HTR-8/SVneo (cell line): ENCODE data around the gene RPL13.
"Not testable (repeated sequence)": the region's sequence is repeated elsewhere in the genome, so short reads cannot be mapped to it uniquely, and the experiment has no call there.

Source experiments
- DNase-seq: peaks from one replicate; pipeline ENCODE4 v3.0.0; 2011; ENCODE audit warnings: low spot score, mixed read lengths; ENCODE audit not compliant: insufficient read length
- FAIRE-seq: peaks from 2 replicates; lab custom pipeline; 2011; peaks lifted over from hg19 to GRCh38; lab: Jason Lieb, UNC

The RPL13 gene

DNA sequence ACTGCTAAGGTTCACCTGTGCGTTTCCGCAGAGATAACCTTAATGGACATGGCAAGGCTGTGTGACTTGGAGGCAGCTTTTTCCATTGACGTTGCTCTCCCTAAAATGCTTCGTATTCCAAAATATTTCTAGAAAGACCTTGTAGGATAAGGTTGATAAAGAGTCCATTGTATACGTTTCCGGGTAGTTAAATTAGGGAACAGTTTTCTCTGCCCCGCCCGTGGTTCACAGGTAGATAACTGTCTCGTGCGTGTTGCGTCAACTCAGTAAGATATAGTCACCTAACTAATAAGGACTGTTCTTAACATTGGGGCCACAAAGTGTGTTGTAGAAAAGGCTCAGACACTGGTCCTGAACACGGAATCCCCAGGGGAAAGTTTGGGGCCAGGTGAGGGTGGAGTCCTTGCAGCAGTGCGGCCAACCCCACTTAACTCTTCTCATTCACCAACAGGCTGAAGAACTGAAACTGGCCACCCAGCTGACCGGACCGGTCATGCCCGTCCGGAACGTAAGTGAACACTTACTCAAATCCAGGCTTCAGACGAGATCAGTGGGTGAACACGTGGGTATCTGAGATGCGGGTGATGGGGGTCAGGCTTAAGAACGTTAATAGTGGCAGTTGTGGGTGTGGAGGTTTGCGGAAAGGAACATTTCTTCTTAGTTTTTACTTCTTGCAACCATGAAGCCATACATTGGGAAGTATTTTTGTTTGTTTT is 1.6 kb downstream of the RPL13 start:
- DNase-seq (no peak), FAIRE-seq (no peak)

DNA sequence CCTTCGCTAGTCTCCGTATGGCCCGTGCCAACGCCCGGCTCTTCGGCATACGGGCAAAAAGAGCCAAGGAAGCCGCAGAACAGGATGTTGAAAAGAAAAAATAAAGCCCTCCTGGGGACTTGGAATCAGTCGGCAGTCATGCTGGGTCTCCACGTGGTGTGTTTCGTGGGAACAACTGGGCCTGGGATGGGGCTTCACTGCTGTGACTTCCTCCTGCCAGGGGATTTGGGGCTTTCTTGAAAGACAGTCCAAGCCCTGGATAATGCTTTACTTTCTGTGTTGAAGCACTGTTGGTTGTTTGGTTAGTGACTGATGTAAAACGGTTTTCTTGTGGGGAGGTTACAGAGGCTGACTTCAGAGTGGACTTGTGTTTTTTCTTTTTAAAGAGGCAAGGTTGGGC is 2.5 kb downstream of the RPL13 start:
- no peak for FAIRE-seq
- no peak for DNase-seq

DNA sequence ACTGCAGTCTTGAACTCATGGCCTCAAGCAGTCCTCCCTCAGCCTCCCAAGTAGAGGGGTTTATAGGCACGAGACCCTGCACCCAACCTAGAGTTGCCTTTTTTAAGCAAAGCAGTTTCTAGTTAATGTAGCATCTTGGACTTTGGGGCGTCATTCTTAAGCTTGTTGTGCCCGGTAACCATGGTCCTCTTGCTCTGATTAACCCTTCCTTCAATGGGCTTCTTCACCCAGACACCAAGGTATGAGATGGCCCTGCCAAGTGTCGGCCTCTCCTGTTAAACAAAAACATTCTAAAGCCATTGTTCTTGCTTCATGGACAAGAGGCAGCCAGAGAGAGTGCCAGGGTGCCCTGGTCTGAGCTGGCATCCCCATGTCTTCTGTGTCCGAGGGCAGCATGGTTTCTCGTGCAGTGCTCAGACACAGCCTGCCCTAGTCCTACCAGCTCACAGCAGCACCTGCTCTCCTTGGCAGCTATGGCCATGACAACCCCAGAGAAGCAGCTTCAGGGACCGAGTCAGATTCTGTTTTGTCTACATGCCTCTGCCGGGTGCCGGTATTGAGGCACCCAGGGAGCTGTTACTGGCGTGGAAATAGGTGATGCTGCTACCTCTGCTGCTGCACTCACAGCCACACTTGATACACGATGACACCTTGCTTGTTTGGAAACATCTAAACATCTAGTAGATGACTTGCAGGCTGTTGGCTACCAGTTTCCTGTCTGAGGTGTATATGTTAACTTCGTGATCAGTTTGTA is 3.3 kb downstream of the RPL13 start:
- DNase-seq (no peak), FAIRE-seq (no peak)

DNA sequence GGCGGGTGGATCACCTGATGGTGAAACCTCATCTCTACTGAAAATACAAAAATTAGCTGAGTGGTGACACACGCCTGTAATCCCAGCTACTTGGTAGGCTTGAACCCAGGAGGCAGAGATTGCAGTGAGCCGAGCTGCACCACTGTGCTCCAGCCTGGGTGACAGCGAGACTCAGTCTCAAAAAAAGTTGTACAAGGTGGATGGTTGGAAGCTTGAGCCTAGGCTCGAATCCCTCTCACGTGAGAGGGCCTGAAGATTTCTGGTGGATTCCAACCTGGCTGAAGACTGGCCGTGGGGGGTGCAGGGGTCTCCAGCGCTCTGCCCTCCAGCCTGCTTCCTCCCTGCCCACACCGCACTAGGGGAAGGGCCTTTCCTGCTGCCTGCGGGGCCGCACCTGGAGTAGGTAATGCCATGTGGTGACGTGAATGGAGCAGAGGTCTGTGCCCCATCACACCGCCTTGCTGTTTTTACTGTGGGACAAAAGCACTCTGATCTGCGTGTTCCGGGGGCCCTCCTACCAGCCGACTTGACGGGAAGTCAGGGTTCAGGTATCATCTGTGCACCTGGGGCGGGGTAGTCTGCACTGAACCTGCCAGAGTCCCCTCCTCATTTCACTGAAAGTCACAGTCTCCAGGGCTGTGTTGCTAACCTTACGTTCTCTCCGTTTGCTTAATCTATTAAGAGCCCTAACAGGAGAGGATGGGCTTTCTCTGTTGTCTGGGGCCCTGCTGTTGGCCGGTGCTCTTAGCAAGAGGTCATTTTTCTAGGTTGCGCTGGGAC is 4.2 kb downstream of the RPL13 start:
- FAIRE-seq, result no peak
- DNase-seq, result no peak

DNA sequence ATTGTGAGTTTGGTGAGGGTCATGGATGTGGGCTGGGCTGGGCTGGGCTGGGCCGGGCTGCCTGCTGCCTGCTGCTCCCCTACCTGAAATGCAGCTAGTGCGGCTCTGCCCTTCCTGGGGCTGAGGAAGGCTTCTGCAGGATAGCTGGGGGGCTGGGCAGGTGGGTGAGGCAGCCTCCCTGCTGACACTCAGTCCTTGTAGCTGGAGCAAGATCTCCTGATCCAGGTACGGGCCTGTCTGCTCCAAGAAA is 4.7 kb downstream of the RPL13 start:
- no peak for FAIRE-seq

DNA sequence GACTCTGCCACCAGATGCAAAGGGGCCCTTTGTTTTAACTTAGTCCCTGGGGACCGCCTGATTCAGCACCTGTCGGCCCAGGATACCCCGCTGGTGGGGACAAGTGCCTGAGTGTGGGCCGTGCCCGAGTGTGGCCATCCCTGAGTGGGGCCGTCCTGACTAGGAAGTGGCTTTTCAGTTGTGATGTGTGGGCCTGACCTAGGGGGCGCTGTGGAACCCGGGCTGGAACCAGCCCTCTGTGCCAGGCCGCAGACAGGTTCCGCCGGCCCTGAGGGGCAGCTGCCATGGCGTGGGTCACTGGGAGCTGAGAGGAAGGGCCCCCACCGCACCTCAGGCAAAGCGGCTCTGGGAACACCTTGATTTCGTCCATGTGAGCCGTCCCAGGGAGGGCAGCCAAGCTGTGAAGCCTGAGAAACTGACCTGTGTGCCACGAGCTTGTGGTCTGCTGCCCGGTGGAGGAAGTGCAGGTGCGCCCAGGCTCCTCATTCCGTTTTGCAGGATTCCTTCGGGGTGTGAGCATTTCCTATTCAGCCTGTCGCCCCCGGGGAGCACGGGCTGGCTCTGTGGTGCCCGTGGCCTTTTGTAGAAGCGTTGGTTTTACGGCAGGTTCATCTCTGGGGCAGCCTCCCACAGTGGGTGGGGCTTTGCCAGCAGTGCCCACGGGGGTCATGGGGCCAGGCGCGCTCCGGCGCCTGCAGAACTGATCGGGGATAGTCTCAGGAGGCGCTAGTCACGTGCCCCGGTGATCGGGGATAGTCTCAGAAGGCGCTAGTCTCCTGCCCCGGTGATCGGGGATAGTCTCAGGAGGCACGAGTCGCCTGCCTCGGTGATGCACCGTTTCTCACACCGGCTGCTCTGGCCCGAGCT is 5.3 kb downstream of the RPL13 start:
- FAIRE-seq, result no peak
- DNase-seq, result no peak

More for the DNA sequence above, 4.7 kb downstream of the RPL13 start:
- no peak for DNase-seq

DNA sequence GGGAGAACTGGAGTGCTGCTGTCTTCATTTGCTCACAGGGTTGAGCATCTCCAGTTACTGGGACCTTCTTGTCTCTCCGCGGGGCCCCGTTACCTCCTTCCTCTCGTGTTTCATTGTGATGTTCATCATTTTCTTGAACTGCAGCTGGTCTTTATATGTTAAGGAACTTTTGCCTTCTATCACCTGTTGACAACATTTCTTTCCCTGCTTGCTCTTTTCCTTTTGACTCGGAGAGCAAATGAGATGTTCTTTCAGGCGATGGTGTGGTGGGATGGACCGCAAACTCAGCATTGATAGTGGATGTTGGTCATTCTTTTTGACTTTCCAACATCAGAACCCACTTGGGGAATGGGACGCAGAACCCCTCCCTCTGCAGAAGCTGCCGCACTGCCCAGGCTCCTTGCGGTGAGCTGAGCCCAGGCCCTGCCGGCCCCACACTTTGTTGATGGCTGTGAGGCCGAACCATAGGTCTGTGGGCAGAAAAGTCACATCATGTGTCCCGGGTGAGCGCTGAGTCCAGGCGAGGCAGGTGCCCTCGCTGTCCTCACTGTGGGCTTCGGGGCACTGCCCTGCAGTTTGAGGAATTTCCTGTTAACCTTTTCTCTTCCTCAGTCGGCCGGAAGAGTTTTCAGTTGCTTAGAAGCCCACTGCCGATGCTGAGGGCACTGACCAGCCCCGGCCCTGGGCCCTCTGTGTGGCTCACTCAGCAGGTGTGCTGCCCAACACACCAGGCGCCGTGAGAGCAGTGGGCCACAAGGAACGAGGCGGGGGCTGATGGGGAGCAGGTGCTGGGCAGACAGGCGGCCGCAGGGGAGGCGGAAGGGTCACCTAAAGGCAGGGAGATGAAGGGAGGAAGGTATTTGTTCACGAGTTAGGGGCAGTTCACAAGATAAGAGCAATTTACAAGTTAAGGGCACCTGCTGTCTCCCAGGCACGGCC is 7.4 kb downstream of the RPL13 start:
- no peak for FAIRE-seq

DNA sequence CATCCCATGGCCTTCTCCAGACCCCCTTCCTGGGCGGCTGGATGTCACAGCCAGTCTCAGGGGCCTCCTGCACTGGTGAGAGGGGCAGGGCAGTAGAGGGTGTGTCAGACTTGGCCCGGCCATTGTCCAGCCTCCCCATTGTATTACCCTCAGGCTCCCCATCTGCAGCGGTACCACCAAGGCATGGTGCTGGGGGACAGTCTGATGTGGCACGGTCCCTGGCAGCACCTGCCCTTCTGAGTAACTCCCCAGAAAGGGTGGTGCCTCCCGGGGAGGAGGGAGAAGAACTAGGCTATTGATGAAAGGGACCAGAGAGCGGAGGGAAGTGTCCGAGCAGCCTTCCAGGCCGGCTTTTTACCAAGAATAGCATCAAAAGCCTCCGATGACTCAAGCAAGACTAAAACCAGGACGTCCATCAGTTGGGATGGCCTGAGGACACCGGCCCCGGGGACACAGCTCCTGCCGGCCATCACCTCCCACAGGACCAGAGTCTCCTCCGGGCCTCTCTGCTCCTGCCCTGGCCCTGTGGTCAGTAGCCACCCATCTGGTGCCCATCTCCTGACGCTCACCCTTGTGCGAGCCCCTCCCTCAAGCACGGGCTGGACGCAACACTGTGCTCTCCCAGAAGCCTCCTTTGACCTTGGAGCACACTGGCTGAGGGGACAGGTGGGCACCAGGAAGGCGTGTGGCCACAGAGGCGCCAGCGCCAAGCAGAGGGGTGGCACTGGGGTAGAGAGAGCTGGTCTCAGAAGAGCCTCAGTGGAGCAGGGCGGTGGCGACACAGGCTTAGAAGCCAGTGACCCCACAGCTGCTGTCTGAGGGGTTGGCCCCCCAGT is 9.2 kb downstream of the RPL13 start:
- DNase-seq (no peak), FAIRE-seq (no peak)

More for the DNA sequence above, 7.4 kb downstream of the RPL13 start:
- no peak for DNase-seq

DNA sequence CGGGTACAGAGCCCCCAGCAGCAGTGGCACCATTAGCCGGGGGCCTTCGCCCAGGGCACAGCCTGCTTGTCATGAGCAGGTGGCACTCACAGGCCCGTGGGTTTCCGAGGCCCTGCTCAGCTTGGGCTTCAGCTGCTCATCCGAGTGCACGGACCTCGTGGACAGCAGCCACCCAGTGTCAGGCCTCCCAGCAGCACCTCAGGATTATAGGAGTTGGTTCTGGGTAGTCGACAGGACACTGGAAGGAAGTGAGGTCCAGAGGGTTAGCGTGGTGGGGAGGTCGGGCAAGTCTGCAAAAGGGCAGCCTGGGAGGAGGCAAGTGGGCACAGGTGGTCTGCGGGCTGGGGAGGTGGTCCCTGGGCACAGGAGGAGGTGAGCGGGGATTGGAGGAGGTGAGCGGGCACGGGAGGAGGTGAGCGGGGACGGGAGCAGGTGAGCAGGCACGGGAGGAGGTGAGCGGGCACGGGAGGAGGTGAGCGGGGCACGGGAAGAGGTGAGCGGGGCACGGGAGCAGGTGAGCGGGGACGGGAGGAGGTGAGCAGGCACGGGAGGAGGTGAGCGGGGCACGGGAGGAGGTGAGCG is 10.0 kb downstream of the RPL13 start:
- FAIRE-seq, result no peak

DNA sequence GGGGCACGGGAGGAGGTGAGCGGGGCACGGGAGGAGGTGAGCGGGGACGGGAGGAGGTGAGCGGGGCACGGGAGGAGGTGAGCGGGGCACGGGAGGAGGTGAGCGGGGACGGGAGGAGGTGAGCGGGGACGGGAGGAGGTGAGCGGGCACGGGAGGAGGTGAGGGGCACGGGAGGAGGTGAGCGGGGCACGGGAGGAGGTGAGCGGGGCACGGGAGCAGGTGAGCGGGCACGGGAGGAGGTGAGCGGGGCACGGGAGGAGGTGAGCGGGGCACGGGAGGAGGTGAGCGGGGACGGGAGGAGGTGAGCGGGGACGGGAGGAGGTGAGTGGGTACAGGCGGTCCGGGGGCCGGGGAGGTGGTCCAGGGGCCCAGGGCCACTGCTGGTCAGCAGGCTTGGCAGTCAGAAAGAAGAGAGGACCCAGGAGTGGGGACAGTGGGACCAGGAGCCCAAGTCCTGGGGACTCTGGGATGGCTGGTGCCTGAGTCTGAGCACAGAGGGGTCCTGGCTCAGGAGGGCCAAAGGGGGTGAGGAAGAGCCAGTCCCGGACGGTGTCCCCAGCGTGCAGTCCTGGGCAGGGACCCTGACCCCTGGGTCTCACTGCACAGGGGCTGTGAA is 10.6 kb downstream of the RPL13 start:
- not testable (repeated sequence) for FAIRE-seq, DNase-seq

More for the DNA sequence above, 10.0 kb downstream of the RPL13 start:
- DNase-seq, result no peak

DNA sequence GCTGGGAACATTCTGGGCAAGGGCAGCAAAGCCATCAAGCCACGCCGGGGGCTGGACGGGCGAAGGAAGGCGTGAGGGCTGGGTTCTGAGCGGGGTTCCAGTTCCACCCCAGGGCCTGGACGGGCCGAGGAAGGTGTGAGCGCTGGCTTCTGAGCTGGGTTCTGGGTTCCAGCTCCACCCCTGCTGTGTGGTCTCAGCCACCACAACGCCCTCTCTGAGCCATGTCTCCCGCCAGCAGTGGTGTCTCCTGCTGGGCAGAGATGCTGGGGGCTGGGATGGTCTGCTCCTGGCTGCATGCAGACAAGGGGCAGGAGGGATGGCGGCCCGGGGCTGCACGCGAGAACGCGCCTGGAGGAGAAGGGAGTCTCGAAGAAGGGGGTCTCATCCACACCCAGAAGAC is 11.2 kb downstream of the RPL13 start:
- no peak for FAIRE-seq

DNA sequence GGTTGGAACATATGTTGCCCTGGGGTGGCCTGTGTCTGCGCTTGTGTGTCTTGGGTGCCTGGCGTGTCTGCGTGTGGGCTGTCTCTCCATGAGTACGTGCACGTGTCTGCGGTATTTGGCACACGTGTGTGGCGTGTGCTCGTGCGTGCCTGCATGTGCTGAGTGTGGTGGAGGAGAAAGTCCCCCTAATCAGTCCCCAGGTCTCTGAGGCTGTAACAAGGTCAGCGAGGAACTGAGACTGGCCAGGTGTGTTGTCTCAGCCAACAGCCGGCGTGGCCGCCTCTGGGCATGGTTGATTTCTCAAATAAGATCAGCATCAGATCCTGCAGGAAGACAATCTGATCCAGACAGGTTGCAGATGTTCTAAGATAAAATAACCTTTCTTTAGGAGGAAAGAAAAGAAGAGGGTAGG is 11.6 kb downstream of the RPL13 start:
- FAIRE-seq, result no peak
- no peak for DNase-seq

More for the DNA sequence above, 11.2 kb downstream of the RPL13 start:
- DNase-seq, result no peak

DNA sequence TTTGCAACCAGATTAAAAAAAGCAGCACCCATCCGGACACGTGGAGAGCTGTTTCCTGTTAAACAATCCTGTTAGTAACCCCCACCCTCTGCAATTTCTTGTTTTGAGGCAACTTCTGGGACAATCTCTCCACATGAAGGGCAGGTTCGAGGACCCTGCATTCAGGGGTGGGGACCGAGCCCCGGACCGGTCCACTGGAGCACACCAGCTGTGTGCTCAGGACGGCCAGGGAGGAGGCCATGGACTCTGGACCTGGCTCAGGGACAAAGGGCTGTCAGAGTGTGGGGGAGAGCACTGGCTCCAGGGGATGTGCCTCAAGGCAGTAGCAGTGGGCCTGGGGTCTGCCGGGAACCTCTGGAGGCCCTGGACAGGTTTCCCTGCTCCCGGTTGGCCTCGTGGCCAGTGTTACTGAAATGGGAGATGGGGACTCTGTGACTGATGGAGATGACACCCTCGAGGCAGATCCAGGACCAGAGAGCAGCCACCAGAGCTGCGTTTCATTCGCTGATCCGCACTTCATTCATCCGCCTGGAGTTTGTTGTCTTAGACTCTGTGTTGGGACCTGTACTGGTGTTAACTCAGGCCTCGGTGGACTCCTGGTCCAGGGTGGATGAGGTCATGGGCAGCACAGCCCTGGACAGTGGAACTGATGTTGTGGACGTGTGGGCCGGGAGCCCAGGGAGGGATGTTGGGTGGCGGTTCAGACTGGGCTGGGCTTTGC is 12.2 kb downstream of the RPL13 start:
- FAIRE-seq (no peak), DNase-seq (no peak)

DNA sequence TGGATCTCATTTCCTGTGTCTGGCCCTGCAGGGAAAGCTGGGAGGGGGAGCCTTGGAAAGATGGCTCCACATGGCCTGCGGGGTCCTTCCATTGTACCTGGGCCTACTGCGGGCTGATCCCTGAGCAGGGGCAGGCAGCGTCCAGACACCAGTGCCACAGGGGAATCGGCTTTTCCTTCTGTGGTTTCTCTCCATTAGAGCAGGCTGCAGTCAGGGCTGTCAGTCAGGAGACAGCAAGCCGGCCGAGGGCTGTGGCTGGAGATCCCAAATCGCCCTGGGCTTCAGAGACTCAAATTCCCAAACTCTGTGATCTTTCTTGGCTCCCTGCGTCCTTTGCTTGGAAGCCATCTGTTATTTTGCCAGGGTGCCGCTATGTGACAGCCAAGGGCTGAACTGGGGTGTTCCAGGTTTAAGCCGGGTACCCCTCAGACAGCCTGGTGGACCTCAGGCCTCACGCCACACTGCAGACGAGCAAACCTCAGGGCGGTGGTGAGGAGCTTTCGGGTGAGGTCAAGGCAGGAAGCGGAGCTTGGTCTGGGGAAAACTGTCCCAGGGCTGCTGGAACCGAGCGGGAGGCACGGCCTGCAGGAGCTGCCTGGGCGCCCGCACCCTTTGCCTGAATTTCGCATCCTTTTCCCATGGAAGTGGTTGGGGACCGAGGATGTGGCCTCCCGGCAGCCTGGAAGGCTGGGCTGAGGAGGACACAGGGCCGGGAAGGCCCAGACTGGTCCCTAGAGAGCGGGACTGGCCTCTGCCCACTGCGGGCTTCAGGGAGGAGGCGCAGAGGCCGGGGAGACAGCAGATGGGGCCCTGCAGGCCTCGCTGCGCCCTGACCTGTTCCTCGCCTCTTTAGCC is 13.6 kb downstream of the RPL13 start:
- FAIRE-seq (peak; percentile 20), DNase-seq (no peak)

DNA sequence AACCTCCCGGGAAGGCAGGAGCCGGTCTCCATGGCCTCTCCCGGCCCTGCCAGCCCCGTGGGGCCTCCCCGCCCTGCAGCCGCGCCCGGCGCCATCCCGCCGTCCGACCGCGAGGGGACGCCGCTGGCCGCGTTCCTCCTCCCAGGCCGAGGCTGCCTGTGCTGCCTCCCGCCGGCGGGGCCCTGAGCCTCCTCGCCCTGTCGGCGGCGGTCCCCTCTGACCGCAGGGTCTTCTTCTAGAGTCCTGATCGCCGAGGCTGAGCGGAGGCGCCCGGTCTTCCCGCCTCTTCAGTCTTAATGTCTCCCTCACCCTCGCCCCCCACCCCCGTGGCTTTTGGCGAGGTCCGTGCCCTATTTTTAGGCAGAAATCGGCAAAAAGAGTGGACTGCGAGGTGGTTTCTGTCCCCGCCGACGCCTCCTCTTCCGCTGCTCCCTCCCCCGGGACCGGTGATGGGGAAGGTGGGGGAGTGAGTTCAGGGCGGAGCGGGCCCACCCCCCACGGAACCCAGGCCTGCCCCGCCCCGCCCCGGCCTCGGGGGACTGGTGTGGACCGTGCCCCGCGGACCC is 14.3 kb downstream of the RPL13 start:
- peak; percentile 87 for FAIRE-seq

More for the DNA sequence above, 14.3 kb downstream of the RPL13 start:
- peak; percentile 78 for DNase-seq
